Stimulated activated CD4-positive, alpha-beta T cell treated with anti-CD3 and anti-CD28 coated beads, Interleukin-1b, Interleukin-23, amount 100 ng/mL, for 4 hours (primary cell): Measurements from ENCODE around the gene PVALEF.

Experiments
- DNase-seq, 2 donors: peaks; one replicate each; pipeline ENCODE4 v3.0.0-alpha.2; 2020; ENCODE audit warnings: low read depth in 2 of 2

PVALEF gene

DNA sequence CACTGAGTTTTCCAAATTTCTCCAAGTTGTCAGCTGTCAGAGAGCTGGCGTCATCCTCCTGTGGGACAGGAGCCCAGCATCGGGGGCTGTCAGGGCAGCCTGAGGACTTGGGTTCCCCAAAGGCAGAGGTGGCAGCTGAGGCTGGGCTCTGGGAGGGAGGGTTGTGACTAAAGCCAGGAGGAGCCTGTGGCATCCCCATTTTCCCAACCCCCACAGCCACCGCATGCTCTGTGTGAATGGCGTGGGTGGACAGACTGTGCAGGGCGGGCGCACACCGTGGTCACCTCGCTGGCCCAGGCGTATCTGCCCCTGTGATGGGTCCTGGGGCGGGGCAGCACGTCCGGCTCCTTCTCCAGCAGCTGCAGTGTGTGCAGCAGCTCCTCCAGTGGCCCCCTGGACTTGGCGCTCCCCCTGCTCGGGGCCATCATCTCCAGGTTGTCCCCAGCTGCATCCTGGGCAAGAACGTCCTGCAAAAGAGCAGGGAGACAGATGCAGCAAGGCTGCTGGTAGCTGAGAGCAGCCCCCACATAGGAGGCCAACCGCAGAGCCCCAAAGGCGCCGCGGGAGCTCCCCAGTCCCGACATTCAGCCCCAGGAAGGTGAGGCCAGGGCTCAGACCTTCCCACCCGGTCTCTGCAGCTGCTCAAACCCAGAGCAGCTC lies 32.7 kb downstream of the PVALEF start:
- no peak for DNase-seq

DNA sequence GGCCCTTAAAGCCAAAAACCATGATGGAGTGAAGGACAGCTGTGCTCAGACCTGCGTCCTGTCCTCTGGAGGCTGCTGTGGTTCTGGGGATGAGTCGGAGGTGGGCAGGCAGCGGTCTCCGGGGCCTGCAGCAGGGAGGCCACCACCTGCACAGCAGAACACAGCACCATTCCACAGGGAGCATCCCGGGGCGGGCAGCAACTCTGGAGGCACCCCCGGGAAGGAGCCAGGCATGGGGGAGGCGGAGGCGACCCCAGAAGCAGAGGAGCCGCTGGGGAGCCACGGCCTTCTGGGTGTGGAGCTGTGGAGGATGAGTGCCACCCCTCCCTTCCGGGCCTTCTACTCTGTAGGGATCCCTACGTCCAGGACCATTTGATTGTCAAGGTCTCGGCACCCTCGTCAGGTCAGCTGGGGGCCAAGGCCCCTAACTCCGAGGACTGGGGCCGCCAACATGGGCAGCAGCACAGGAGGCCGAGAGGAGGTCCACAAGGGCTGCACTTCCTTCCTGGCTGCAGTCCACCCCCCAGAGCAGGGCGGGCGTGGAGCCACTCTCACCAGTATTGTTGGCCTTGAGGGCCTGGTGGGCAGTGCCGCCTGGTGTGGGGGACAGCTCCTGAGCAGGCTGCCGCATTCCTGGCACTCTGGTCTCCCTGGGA lies 33.6 kb downstream of the PVALEF start:
- DNase-seq, result no peak

DNA sequence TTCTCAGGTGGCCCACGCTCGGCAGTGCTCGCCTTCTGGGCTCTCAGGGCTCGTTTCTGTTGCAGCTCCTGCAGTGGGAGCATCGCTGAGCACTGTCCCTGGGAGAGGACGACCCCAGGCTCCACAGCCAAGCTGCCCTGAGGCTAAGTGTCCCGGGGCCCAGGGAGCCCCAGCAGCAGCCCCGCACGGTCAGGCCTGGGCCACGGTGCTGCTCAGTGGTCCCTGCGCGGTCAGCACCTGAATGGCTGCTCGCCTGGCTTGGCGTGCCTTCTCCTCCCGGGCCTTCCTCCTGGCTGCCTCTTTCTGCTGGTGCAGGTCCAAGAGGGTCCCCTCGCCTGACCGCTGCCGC lies 34.1 kb downstream of the PVALEF start:
- no peak for DNase-seq

- no peak for DNase-seq
Observed at GRCh38 chr17:81200201-81200600, 34.9 kb downstream of the PVALEF start.

DNA sequence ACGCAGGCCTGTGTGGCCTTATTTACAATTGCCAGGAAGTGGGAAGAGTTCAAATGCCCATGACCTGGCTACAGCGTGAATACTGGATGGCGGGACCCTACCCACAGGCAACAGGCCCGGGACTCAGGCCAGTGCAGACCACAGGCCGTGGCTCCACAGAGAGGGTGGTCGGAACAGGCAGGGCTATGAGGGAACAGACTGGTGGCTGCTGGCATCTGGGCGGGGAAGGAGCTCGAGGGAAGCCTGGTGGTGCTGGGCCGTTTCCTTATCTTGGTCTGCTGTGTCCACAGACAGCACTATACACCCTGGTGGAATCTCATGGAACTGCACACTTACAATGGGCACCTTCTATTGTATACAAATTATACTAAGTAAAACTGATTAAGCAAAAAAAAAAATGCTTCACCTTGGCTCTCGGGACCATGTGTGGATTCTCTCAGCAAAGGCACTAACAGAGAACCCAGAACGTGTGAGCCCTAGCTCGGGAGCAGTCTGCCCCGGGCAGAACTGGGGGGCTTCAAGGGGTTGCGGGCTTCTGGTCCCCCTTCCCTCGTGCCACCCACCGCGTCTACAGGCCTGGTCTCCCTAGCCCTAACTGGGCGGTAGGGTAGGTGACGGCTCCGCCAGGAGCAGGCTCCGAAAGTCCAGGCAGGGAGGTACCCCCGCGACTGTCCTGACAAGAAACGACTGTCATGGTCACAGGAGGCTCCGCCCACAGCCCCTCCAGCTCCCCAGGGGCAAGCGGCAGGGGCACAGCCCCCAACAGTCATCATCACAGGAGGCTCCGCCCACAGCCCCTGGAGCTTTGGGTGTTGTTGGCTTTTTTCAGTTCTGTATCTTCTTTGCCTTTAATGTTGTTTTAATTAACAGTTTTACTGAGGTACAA lies 35.6 kb downstream of the PVALEF start:
- DNase-seq, result no peak

- no peak for DNase-seq
Observed at GRCh38 chr17:81202318-81202717, 37.0 kb downstream of the PVALEF start.

DNA sequence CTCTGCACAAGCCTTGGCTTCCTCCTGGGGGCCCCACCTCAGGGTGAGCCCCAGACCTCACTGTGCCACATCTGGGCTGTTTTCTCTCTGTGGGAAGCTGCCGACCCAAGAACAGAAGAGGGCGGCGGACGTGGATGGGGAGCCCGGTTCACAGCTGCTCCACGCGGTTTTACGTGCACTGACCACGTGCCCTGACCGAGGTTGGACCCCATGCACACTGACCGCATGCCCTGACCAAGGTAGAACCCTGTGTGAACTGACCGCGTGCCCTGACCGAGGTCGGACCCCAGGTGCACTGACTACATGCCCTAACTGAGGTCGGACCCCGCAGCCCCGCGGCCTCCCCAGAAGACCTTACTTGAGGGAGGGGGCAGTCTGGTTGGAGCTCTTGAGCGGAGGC lies 37.8 kb downstream of the PVALEF start:
- no peak for DNase-seq

GRCh38 chr17:81204578-81204977 lies 39.3 kb downstream of the PVALEF start:
- DNase-seq, result no peak

GRCh38 chr17:81206166-81206565 lies 40.9 kb downstream of the PVALEF start:
- DNase-seq, result no peak

GRCh38 chr17:81206657-81207056 lies 41.4 kb downstream of the PVALEF start:
- DNase-seq, result no peak

- no peak for DNase-seq
Observed at GRCh38 chr17:81207610-81208581, 42.6 kb downstream of the PVALEF start.

DNA sequence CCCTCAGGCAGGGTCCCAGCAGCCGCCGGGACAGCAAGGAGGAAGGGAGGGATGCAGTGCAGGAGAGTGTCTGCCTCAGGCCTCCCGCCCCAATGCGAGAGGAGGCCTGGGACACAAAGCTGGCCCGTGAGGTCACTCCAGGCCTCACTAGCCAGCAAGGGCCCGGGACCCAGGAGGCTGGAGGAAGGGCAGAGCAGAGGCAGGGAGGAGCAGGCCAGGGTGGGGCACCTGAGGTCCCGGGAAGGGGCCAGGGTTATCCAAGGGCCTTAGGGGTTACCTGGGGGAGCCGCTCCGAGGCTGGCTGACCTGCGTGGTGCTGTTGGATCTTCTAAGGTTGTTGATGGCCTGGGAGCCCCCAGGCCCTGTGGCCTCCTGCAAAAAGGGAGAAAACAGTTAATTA lies 43.3 kb downstream of the PVALEF start:
- DNase-seq, result no peak

DNA sequence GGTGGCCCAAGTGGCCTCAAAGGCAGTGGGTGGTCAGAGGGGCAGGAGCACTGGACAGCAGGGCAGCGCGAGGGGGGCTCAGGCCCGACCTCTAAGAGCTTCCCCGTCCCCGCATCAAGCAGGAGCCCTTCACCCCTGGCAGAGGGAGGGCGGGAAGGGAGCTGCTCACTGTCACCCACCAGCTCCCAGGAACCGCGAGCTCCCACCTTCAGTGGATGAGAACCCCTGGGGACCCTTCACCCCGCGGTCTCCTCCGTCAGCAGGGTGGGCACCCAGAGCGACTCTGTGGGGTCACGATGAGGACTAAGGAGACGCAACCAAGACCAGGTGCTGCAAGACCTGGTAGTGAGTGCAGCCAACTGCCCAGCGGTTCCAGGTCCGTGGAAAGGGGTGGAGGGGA lies 43.8 kb downstream of the PVALEF start:
- DNase-seq, result no peak

DNA sequence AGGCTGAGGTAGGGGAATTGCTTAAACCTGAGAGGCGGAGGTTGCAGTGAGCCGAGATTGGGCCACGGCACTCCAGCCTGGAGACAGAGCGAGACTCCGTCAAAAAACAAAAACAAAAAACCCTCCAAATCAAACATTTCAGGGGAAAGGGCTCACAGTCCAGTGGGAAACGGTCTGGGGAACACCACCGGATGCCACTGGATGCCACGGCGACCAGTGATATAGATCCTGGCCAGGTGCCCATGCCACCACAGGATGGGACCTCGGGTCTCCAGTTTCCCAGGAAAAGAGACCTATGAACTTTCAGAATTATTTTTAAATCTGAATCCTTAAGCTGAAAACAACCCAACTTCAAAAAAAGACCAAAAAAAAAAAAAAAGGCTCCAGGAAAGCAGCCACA lies 45.2 kb downstream of the PVALEF start:
- DNase-seq, result no peak

DNA sequence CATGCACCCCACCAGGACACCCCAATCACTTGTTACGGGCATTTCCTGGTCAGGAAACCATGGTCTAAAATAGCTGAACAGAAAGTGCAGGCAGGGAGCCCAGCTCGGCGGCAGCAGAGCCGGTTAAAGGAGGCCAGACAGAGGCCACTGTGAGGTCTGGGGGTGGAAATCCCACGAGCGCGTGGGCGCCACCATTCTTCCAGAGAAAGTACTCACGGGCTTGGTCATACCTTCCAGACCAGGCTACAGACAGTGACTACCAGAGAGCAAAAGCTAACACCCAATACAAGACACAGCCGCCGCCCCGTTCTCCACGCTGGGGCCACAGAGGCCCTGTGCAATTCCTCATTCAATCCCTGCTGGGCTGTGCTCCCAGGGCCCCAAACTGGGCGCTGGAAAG lies 45.6 kb downstream of the PVALEF start:
- DNase-seq, result no peak

DNA sequence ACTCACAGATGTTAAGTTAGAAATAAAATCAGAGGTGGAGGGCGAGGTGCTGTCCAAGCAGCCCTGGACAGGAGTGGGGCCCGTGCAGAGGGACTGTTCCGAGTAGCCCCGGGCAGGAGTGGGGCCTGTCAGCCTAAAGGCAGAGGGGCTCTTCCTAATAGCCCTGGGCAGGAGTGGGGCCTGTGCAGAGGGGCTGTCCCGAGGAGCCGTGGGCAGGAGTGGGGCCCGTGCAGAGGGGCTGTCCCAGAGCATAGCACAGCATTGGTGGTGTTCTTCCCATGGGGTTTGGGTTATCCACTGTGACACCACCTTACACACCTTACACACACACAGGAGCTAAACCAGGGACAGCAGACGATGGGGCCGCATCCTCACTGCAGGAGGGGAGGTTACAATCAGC lies 47.1 kb downstream of the PVALEF start:
- no peak for DNase-seq

DNA sequence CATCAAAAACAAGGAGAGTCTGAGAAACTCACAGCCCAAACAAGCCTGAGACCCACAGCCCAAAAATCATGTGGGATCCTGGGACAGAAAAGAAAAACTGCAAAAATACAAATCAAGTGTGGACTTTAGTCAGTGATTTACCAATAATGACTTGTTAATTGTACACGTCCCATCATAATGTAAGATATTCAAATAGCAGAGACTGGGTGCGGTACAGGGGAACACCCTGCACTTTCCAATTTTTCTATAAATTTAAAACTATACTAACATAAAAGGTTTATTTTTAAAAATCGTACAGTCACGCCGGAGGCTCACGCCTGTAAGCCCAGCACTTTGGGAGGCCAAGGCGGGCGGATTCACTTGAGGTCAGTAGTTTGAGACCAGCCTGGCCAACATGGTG lies 48.7 kb downstream of the PVALEF start:
- no peak for DNase-seq

- no peak for DNase-seq
Observed at GRCh38 chr17:81217491-81217890, 52.2 kb downstream of the PVALEF start.

GRCh38 chr17:81218459-81218858 lies 53.2 kb downstream of the PVALEF start:
- no peak for DNase-seq

- no peak for DNase-seq
Observed at GRCh38 chr17:81218991-81219390, 53.7 kb downstream of the PVALEF start.

DNA sequence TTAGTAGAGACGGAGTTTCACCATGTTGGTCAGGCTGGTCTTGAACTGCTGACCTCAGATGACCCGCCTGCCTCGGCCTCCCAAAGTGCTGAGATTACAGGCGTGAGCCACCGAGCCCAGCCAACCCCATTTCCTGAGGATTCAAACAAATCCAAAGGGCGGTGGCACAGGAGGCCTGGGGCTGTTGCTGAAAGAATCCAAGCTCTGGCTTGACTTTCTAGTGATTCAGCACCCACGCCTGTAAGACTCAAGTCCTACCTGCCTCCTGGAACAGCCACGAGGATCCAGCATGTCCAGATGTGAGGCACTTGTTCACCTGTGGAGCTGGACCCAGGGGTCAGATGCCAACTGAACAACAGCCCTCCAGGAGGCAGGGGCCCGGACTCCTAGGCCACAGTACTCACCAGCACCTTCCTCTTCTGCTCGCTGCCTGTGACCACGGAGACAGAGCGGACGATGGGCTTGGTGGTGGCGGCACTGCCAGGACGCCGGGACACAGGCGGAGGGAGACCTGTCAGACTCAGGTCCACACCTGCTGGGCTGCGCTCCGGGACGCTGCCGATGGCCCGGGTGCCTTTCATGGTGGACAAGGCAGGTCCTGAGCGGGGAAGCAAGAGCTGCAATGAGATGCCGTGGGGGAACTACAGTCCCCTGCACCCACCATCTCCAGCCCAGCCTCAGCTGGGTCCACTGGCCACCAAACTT lies 54.3 kb downstream of the PVALEF start:
- no peak for DNase-seq
